ENCODE data around the gene SIDT2.

Gene SIDT2

DNA sequence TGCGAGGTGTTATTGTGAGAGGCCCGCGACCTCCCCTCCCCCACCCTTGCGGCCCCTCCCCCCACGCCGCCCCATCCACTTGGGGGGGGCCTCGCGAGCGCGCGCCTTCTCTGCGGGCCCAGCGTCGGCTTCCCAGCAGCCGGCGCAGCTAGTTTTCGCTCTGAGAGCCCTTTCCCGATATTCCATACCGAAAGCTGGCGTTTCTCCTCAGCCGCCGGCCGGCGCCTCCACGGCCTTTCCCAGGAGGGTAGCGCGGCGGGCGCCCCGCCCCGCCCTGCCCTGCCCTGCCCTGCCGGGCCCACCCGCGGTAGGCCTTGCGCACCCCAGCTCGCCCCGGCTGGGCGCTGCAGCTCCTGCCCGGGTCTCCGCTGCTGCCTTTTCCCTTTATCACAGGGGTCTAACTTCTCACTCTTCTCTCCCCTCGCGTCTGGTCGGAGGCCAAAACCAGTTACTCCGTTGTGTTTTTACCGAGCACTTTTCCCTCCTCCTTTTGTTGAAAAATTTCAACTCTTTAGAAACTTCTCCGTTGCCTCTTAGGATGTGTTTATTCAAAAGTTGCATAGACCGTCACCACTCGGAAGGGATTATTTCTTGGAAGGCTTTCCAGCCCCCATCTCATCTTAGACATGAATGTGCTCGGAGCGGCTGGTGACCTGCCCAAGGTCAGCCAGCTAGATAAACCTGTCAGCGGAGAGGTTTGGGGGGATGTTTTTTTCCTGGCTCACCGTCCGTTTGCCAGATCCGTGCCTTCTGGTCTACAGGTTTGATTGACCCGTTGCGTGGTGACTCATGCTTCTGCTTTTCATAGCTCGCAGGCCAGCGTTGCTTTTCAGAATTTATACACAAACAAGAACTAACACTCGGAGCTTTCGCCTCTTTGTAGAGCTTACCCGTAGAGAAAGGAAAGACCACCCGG lies 33.8 kb upstream of the SIDT2 start:
- peak overlapping the region; percentile 78 for H3K4me3 ChIP-seq (ENCODE audit: low read depth, low read length)
- peak; percentile 33 for DNase-seq (ENCODE audit: low read depth)
- TF ChIP-seq, protein P1, sequence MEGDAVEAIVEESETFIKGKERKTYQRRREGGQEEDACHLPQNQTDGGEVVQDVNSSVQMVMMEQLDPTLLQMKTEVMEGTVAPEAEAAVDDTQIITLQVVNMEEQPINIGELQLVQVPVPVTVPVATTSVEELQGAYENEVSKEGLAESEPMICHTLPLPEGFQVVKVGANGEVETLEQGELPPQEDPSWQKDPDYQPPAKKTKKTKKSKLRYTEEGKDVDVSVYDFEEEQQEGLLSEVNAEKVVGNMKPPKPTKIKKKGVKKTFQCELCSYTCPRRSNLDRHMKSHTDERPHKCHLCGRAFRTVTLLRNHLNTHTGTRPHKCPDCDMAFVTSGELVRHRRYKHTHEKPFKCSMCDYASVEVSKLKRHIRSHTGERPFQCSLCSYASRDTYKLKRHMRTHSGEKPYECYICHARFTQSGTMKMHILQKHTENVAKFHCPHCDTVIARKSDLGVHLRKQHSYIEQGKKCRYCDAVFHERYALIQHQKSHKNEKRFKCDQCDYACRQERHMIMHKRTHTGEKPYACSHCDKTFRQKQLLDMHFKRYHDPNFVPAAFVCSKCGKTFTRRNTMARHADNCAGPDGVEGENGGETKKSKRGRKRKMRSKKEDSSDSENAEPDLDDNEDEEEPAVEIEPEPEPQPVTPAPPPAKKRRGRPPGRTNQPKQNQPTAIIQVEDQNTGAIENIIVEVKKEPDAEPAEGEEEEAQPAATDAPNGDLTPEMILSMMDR (IDR thresholded peaks at IDR 0.05; ENCODE audit: low read depth, low read length, missing control alignments), result no peak

DNA sequence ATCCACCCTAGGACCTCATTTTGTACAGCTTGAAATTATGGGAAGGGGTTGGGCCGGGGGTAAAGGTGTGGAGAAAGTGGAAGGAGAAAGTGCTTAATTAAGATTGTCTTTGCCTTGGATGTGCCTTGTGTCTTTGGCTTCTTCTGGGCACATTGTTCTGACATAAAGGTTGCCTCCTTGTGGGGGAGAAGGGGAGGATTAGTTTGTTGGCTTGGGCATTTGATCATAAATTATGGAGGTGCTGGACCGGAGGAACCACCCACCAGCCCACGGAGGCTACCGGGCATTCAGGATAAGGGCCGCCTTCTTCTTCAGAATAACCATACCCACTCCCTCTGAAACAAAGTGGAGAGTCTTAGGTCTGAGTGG lies 33.2 kb upstream of the SIDT2 start:
- peak overlapping the region; percentile 78 for H3K4me3 ChIP-seq (ENCODE audit: low read depth, low read length)
- TF ChIP-seq, protein P1 (IDR thresholded peaks at IDR 0.05; ENCODE audit: low read depth, low read length, missing control alignments), result peak; percentile 18
- DNase-seq (ENCODE audit: low read depth), result no peak

DNA sequence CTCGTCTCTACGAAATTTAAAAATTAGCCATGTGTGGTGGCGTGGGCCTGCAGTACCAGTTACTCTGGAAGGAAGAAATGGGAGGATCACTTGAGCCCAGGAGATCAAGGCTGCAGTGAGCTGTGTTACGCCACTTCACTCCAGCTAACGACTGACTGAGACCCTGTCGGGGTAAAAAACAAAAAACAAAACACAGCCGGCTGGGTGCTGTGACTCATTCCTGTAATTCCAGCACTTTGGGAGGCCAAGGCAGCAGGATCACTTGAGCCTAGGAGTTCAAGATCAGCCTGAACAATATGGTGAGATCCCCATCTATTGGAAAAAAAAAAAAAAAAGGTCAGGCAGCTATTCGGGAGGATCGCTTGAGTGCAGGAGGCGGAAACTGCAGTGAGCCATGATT lies 32.0 kb upstream of the SIDT2 start:
- H3K4me3 ChIP-seq (ENCODE audit: low read depth, low read length), result no peak overlapping the region
- TF ChIP-seq, protein P1 (IDR thresholded peaks at IDR 0.05; ENCODE audit: low read depth, low read length, missing control alignments), result no peak
- DNase-seq (ENCODE audit: low read depth), result no peak

DNA sequence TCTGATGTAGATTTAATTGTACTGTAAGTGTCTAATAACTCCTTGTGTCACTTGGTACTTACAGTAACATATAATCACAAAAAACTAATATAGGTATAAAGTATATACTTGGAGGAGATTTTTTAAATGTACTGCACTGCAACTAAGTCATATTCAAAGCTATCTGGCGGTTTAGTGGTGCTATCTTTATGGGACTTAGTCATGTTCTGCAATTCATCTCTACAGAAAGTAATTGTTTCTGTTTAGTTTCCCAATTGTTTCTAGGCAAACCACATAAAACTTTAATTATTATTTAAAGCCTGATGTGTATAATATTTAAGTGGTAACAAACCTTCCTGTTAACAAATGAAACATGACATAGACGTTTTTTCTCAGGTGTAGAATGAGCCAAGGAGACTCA lies 26.5 kb upstream of the SIDT2 start:
- H3K4me3 ChIP-seq (ENCODE audit: low read depth, low read length), result no peak overlapping the region
- TF ChIP-seq, protein P1 (IDR thresholded peaks at IDR 0.05; ENCODE audit: low read depth, low read length, missing control alignments), result no peak
- no peak for DNase-seq (ENCODE audit: low read depth)

DNA sequence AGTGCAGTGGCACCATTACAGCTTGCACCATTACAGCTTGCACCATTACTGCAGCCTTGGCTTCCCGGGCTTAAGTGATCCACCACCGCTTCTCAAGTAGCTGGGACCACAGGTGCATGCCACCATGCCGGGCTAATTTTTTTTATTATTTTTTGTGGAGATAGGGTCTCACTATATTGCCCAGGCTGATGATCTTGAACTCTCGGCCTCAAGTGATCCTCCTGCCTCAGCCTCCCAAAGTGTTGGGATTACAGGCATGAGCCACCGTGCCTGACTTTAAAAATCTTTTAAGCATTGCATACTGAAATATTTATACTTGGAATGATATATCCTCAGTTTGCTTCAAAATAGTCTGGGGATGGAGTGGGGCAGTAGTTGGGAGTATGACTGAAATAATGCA lies 24.1 kb upstream of the SIDT2 start:
- H3K4me3 ChIP-seq (ENCODE audit: low read depth, low read length), result no peak overlapping the region
- TF ChIP-seq, protein P1 (IDR thresholded peaks at IDR 0.05; ENCODE audit: low read depth, low read length, missing control alignments), result no peak

DNA sequence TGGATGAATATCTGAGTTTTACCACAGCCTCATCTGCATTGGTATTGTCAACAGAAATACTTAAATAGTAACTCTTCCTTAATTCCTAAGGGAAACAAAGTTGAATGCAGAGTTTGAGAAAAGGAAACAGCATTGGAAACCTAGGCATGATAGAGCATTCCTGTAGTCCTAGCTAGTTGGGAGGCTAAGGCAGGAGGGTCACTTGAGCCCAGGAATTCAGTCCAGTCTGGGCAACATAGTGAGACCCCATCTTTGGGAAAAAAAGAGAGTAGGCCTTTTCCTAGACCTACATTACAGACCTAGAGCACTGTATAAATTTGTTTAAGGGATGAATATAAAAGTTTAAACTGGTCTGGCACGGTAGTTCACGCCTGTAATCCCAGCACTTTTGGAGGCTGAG lies 21.0 kb upstream of the SIDT2 start:
- TF ChIP-seq, protein P1 (IDR thresholded peaks at IDR 0.05; ENCODE audit: low read depth, low read length, missing control alignments), result no peak
- no peak overlapping the region for H3K4me3 ChIP-seq (ENCODE audit: low read depth, low read length)
- DNase-seq (ENCODE audit: low read depth), result no peak

More for the DNA sequence above, 24.1 kb upstream of the SIDT2 start:
- no peak for DNase-seq (ENCODE audit: low read depth)

DNA sequence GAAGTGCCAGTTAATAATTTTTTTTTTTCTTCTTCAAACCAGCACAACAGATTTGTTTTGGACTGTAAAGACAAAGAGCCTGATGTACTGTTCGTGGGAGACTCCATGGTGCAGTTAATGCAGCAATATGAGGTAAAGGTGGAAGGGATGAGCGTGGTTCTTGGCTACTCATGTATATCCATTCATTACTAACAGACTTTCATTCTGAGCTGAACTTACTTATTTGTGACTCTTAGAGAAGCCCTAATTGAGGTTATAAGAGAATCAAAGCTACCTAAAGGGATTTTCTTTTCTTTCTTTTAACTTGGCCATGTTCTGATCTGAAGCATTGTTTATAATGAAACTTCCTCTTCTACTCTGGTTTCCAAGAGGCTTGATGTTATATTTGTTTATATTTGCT lies 18.7 kb upstream of the SIDT2 start:
- H3K4me3 ChIP-seq (ENCODE audit: low read depth, low read length), result no peak overlapping the region
- TF ChIP-seq, protein P1 (IDR thresholded peaks at IDR 0.05; ENCODE audit: low read depth, low read length, missing control alignments), result no peak
- DNase-seq (ENCODE audit: low read depth), result no peak
